Measurements from ENCODE around the gene C19orf67.

DNA sequence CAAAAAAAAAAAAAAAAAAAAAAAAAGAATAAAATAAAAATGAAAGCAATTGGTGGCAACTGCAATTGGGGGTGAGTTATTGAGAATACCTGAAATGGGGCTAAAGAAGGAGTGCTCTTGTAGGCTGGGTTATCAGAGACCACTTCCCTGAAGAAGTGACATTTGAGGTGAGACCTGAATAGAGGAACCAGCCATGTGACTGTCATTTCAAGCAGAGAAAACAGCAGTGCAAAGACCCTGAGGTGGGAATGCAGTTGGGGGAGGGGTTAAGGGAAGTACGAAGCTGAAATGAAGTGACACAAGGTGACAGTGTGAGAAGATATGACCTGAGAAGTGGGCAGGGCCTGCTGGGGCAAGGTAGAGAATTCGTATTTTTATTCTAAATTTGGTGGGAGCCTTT lies 19.4 kb downstream of the C19orf67 start:
- TF ChIP-seq POLR2AphosphoS5 (IDR thresholded peaks at IDR 0.05) (no peak), POLR2A (IDR thresholded peaks at IDR 0.05) (no peak), EP300 (IDR thresholded peaks at IDR 0.05) (no peak)
- TF ChIP-seq, protein P1, sequence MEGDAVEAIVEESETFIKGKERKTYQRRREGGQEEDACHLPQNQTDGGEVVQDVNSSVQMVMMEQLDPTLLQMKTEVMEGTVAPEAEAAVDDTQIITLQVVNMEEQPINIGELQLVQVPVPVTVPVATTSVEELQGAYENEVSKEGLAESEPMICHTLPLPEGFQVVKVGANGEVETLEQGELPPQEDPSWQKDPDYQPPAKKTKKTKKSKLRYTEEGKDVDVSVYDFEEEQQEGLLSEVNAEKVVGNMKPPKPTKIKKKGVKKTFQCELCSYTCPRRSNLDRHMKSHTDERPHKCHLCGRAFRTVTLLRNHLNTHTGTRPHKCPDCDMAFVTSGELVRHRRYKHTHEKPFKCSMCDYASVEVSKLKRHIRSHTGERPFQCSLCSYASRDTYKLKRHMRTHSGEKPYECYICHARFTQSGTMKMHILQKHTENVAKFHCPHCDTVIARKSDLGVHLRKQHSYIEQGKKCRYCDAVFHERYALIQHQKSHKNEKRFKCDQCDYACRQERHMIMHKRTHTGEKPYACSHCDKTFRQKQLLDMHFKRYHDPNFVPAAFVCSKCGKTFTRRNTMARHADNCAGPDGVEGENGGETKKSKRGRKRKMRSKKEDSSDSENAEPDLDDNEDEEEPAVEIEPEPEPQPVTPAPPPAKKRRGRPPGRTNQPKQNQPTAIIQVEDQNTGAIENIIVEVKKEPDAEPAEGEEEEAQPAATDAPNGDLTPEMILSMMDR (IDR thresholded peaks at IDR 0.05): no peak
